ENCODE results near the gene FUT3. TPM values are rescaled to one million over a fixed set of nuclear protein-coding genes. Genes with fewer than 3 reads are reported as not detected.
"Not testable (repeated sequence)": the region's sequence is repeated elsewhere in the genome, so short reads cannot be mapped to it uniquely, and the experiment has no call there.

Gene FUT3
- total and polyA plus RNA-seq, 2 of the 4 experiments (the other 2 are of a cell fraction): not detected

- H3K9me3 ChIP-seq (ENCODE audit: control insufficient read depth, insufficient read depth, low read length); H2BK120ac ChIP-seq (ENCODE audit: low read depth, low read length); H3K56ac ChIP-seq (ENCODE audit: extremely low read depth, insufficient read depth, low read length); POLR2A ChIA-PET (ENCODE audit: unreplicated experiment); H3K4me3 ChIP-seq (ENCODE audit: insufficient read depth, low read depth, low read length); H2BK20ac ChIP-seq (ENCODE audit: low read depth, low read length); H4K5ac ChIP-seq (ENCODE audit: low read depth, low read length); ATAC-seq (ENCODE audit: low read depth); H2BK5ac ChIP-seq (ENCODE audit: low read depth, low read length, poor library complexity, severe bottlenecking); H3K23ac ChIP-seq (ENCODE audit: low read depth, low read length); H3K9ac ChIP-seq (ENCODE audit: low read depth, low read length); H3K36me3 ChIP-seq (ENCODE audit: control insufficient read depth, insufficient read depth, low read length); DNase-seq; H3K4me2 ChIP-seq (ENCODE audit: low read depth, low read length); H3K79me1 ChIP-seq (ENCODE audit: low read depth in 1 of 2, low read length in 2 of 2); dilution Hi-C loops (cut with HindIII; ENCODE audit: low sequenced_read_pairs, unreplicated experiment); H3K4ac ChIP-seq (ENCODE audit: low read depth, low read length); H2AFZ ChIP-seq (replicated peaks; ENCODE audit: low read length, poor library complexity); H2AK5ac ChIP-seq (ENCODE audit: low read depth, low read length); CTCF ChIA-PET; H4K20me1 ChIP-seq (ENCODE audit: insufficient read depth, low read length); intact Hi-C loops (cut with micrococcal nuclease); BruUV-seq (replicated peaks); H4K8ac ChIP-seq (ENCODE audit: low read depth in 2 of 2, low read length in 2 of 2); H3K27ac ChIP-seq (ENCODE audit: insufficient read depth, low read length); H2BK15ac ChIP-seq (ENCODE audit: low read depth, low read length); H4K91ac ChIP-seq (ENCODE audit: insufficient read depth, low read depth, low read length); H3K14ac ChIP-seq (replicated peaks; ENCODE audit: low read depth, low read length); H3K9me1 ChIP-seq (ENCODE audit: insufficient read depth, low read length); H2AK9ac ChIP-seq (replicated peaks; ENCODE audit: low read depth, low read length, poor library complexity); H3K4me1 ChIP-seq (ENCODE audit: control insufficient read depth, insufficient read depth, low read length); H3K18ac ChIP-seq (ENCODE audit: low read depth, low read length); in situ Hi-C loops (cut with MboI; ENCODE audit: low sequenced_read_pairs): not testable (repeated sequence)
- 70% methylated on average over 9 of the region's 9 CpGs; no CpG with 5 or more reads in 1 of the 2 experiments for WGBS, 2 experiments (ENCODE audit: extremely low coverage in 2 of 2, insufficient read length in 1 of 2)
- peaks cover 47% of the 10 kb centered on the region for H3K27me3 ChIP-seq (ENCODE audit: control insufficient read depth, insufficient read depth, low read length)
These were observed 3.9 kb upstream of the FUT3 start for GRCh38 chr19:5855151-5855550.

GRCh38 chr19:5854121-5854520 is 2.9 kb upstream of the FUT3 start:
- H2BK20ac ChIP-seq (ENCODE audit: low read depth, low read length); H3K14ac ChIP-seq (replicated peaks; ENCODE audit: low read depth, low read length); H3K4me3 ChIP-seq (ENCODE audit: insufficient read depth, low read depth, low read length); H3K36me3 ChIP-seq (ENCODE audit: control insufficient read depth, insufficient read depth, low read length); H3K56ac ChIP-seq (ENCODE audit: extremely low read depth, insufficient read depth, low read length); H3K9ac ChIP-seq (ENCODE audit: low read depth, low read length); H3K4me2 ChIP-seq (ENCODE audit: low read depth, low read length); H3K27ac ChIP-seq (ENCODE audit: insufficient read depth, low read length); H3K18ac ChIP-seq (ENCODE audit: low read depth, low read length); H3K9me3 ChIP-seq (ENCODE audit: control insufficient read depth, insufficient read depth, low read length); H4K91ac ChIP-seq (ENCODE audit: insufficient read depth, low read depth, low read length); H4K5ac ChIP-seq (ENCODE audit: low read depth, low read length); H3K4ac ChIP-seq (ENCODE audit: low read depth, low read length); H4K20me1 ChIP-seq (ENCODE audit: insufficient read depth, low read length); H2BK120ac ChIP-seq (ENCODE audit: low read depth, low read length); H4K8ac ChIP-seq (ENCODE audit: low read depth in 2 of 2, low read length in 2 of 2); H2AFZ ChIP-seq (replicated peaks; ENCODE audit: low read length, poor library complexity); H2AK5ac ChIP-seq (ENCODE audit: low read depth, low read length); DNase-seq; H2BK15ac ChIP-seq (ENCODE audit: low read depth, low read length); POLR2A ChIA-PET (ENCODE audit: unreplicated experiment); BruUV-seq (replicated peaks); H2BK5ac ChIP-seq (ENCODE audit: low read depth, low read length, poor library complexity, severe bottlenecking); intact Hi-C loops (cut with micrococcal nuclease); dilution Hi-C loops (cut with HindIII; ENCODE audit: low sequenced_read_pairs, unreplicated experiment); H2AK9ac ChIP-seq (replicated peaks; ENCODE audit: low read depth, low read length, poor library complexity); H3K79me1 ChIP-seq (ENCODE audit: low read depth in 1 of 2, low read length in 2 of 2); in situ Hi-C loops (cut with MboI; ENCODE audit: low sequenced_read_pairs); H3K9me1 ChIP-seq (ENCODE audit: insufficient read depth, low read length); ATAC-seq (ENCODE audit: low read depth); H3K23ac ChIP-seq (ENCODE audit: low read depth, low read length); H3K4me1 ChIP-seq (ENCODE audit: control insufficient read depth, insufficient read depth, low read length): not testable (repeated sequence)
- CTCF ChIA-PET: interaction anchor here (0.6 kb wide), 1 partner anchor 112 kb away, joined by 4 read pairs; no protein-coding TSS in a partner anchor
- H3K27me3 ChIP-seq (ENCODE audit: control insufficient read depth, insufficient read depth, low read length): peaks cover 44% of the 10 kb centered on the region
- 49% methylated on average over 8 of the region's 10 CpGs; no CpG with 5 or more reads in 1 of the 2 experiments for WGBS, 2 experiments (ENCODE audit: extremely low coverage in 2 of 2, insufficient read length in 1 of 2)
